HCT116 (cell line): ENCODE measurements around the gene ANO2.

Experiments
- CTCF ChIP-seq, 3 experiments: fragments of 200-600 bp in 1 of 3; sonication (generic) in 1 of 3; IDR thresholded peaks in 2 of 3; conservative IDR thresholded peaks in 1 of 3; 2 replicates each; pipeline ENCODE4 v1.5.1; 2012 to 2017; ENCODE audit warnings: low read depth in 2 of 3, low read length in 2 of 3, antibody characterized with exemption in 1 of 3, borderline replicate concordance in 1 of 3, control low read depth in 1 of 3, mild to moderate bottlenecking in 1 of 3, mixed read lengths in 1 of 3, mixed run types in 1 of 3, moderate library complexity in 1 of 3; ENCODE audit not compliant: insufficient read depth in 1 of 3
- EZH2 ChIP-seq: fragments of 200-600 bp; sonication (generic); IDR thresholded peaks from 2 replicates; pipeline ENCODE4 v1.6.1; 2017; ENCODE audit warnings: antibody characterized with exemption, mixed run types
- JUND ChIP-seq: IDR thresholded peaks from 2 replicates; pipeline ENCODE4 v1.6.1; 2012
- POLR2A ChIP-seq: IDR thresholded peaks from 2 replicates; pipeline ENCODE4 v1.7.0; 2011; ENCODE audit warnings: borderline replicate concordance; ENCODE audit not compliant: insufficient read depth, insufficient read length; ENCODE audit errors: extremely low read depth
- RAD21 ChIP-seq: IDR thresholded peaks from 2 replicates; pipeline ENCODE4 v1.6.1; 2012; ENCODE audit warnings: low read depth, mild to moderate bottlenecking
- REST ChIP-seq: IDR thresholded peaks from 2 replicates; pipeline ENCODE4 v1.6.1; 2012; ENCODE audit warnings: low read depth
- ZBTB33 ChIP-seq: IDR thresholded peaks from 2 replicates; pipeline ENCODE4 v1.6.1; 2011; ENCODE audit warnings: mild to moderate bottlenecking, low read length, moderate library complexity; ENCODE audit not compliant: insufficient replicate concordance; ENCODE audit errors: extremely low read depth

GRCh38 chr12:5571115-5571514 lies 373.9 kb downstream of the ANO2 start:
- no peak for TF ChIP-seq CTCF (IDR thresholded peaks at IDR 0.05 in 2 of 3, conservative IDR thresholded peaks at IDR 0.05 in 1 of 3; ENCODE audit: borderline replicate concordance in 1 of 3, insufficient read depth in 1 of 3, low read depth in 2 of 3, low read length in 2 of 3)
- TF ChIP-seq JUND = no peak
- no peak for TF ChIP-seq POLR2A
- TF ChIP-seq EZH2 = no peak
- no peak for TF ChIP-seq ZBTB33
- no peak for TF ChIP-seq REST
- TF ChIP-seq RAD21 = no peak
